GM19324 (cell line): ENCODE results near the gene MARCHF3.
A peak's percentile ranks its signal among the peaks of the same experiment; 100 is the strongest.

ENCODE experiments used
- ATAC-seq: cut with Tn5 transposase; IDR thresholded peaks from one replicate; pipeline ENCODE4 v1.9.1; 2021; ENCODE audit warnings: mild to moderate bottlenecking, moderate library complexity; ENCODE audit not compliant: unreplicated experiment, low FRiP score

The MARCHF3 gene

DNA sequence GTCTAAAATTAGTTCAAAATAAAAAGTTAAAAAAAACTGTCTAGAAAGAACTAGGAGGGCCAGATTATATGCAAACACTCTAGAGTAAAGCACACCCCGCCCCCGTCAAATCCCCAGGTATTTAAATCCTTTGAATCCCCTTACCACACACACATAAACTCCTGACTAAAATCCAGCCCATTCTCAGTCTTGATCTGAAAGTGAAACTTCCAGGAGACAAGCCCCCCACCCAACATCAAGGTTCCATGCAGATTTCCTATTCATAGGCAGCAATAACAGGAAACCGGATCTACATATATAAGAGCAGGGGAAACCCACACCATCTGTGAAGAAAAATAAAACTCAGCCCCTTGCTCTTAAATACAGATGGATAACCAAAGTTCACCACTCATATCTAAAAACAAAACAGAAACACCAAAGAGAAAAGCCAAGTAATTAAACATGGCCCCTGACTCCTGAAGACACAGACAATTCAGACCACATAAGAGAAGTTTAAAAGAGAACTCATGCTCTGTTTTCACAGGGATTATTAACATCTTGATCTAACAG lies 42.3 kb downstream of the MARCHF3 start:
- peak; percentile 81 for ATAC-seq

DNA sequence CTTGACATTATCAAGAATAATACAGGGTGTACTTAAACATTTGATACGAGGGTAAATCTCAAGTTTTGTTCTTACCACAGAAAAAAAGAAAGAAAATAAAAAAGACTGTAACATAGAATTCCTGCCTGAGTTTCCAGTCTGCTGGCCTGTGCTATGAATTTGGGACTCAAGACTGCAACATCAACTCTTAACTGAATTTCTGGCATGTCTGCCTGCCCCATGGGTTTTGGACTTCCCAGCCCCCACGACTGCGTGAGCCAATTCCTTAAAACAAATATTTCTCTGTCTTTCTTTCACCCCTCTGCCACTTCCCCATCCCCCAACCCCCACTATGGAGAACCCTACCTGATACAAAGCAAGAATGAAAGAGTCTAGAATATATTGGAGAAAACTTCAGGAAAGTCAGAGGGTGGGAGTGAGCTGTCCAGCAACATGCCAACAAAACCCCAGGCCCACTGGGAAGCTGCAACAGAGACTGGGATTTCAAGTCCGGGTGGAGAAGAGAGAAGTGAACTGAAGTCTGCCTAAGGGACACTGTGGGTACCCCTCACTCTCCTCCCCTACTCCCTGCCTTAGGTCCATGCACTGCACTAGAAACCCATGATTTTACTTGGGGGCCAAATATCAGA lies 43.0 kb downstream of the MARCHF3 start:
- peak; percentile 12 for ATAC-seq

DNA sequence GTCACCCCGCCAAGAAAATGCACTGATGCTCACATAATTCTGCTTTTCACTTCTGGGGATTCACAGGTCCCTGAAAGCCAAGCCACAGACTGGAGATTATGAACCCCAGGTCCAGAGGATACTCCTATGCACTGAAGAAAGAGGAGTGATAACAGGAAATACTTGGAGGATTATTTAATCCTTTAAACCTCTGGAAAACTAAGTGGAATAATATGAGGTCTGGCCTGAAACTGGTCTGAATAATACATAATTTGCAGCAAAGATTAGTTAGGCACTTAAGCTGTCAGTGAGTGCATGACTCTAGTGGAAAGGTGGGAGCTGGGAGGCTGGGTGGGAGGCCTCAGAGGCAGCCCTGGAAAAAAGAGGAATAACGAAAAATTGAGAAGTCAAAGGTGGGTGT lies 45.7 kb downstream of the MARCHF3 start:
- ATAC-seq, result no peak

DNA sequence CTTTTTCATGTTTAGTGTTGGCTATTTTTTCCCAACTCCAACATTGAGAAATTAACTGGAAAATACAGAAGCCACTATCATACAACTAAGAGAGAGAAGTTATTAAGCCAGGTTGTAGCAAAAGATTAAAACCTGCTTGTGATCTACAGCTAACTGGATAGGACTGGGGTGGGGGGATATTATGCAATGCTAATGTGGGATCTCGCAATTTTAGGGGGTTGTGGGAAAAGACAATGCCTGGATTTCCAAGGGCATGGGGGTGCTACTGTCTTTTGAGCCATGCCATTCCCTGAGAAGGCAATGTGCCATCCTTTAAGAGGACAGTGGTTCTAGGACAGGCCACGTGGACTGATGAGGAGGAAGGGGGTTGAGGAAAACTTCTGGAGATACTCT lies 46.5 kb downstream of the MARCHF3 start:
- no peak for ATAC-seq

DNA sequence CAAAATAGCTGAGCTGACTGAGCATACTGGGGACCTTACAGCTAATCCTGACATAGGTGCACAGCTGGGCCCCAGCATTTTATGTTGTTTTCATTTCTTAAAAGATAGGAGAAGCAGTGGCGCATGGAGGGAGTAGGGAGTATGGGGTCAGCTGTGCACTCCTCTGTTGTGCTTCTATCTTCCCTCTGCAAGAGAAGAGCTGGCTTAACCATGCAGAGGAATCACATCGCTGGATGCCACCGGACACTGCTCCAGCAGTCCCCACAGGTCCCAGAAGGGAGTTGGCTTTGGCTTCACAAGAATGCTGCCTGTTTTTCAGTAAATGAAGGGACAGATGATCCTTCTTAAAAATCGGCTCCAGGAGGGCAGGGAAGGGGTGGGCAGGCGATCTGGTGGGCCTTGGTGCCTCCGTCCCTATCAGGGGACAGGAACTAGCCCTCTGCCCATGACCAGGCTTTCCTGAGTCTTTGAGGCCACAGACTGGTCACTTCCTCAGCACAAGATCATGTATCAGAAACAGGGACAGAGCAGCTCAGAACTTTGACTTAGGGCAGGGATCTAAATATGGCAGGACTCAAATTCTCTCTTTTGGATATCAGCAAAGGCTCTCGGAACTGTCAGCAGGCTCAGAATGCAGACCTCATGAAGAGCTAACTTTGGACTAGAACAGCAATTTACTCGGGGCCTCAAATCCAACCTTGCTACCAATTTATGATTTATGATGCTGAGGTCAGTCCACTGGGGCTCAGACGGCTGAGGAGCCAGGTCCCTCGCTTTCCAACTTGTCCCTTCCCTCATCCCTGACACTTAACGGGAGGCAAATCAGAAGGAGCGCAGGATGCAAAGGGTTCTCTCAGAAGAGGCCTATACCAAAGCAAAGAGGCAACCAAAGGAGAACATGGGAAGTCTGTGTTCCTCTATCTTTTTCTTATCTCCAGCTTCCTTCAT lies 47.2 kb downstream of the MARCHF3 start:
- ATAC-seq, result no peak

DNA sequence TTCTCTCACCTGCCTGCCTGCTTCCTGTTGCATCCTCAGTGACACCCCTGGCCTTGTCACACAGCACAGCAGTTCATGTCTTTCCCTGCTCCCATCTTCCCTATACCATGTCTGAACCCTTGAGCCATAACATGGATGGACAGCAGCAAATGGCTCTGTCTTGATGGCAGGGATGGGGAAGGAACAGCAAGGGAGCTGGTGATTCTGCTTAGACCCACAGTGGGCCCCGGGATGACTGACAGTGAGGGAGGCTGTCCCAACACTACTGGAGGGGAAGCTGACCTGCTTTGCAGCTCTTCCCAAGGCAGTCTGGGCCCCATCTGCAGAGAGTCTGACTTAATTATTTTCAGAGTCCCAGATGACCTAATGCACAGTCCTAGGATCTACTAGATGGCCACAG lies 48.2 kb downstream of the MARCHF3 start:
- ATAC-seq, result no peak

DNA sequence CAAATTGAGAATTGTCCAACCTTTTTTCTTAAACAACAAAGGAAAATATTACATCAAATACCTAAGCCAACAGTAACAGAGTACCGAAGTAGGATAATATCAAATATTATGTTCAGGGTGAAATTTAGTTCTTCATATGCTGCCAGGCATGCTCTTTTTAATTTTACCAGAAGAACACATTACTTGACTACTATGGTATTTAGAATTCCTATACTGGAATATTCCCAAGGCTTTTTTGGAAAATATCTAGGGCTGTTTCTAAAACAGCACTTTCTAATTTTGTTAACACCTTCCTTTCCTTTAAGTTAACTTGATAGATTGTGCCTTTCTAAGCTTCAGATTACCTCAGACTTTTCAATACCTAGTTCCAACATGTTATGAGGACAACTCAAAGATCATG lies 48.7 kb downstream of the MARCHF3 start:
- no peak for ATAC-seq

DNA sequence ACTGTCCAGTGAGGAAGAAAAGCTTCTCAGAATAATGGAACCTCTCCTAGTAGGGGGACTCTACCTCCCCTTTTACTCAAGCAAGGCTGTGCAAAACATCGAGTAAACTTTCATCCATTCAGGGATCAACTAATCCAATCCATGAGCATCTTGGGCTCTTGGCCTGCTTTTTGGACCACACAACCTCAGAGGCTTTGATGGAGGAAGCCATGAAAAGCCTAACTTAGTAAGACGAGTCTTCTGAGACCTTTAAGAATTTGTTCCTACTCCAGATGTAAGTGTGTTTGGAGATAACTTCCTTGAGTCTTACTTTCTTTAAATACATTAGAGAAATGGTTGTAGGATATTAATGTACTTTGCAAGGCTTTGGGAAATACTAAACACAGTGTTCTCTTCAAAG lies 49.1 kb downstream of the MARCHF3 start:
- no peak for ATAC-seq

DNA sequence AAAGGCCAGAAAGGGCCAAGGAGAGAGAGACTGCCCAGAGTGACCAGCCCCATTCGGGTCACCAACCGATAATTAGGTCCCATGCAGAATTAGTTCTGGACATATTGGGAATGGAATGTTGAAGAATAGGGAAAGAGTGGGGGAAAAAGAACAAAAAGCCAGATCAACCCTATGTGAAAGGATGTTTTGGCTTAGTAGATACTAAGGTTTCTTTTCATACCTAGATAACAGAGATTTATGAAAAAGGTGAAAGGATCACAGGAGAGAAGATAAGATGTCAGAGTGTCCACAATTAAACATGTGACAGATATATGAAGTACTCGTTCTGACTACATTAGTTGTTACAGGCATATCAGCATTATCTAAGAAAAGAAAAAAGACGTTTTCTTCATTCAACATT lies 52.1 kb downstream of the MARCHF3 start:
- ATAC-seq, result no peak

DNA sequence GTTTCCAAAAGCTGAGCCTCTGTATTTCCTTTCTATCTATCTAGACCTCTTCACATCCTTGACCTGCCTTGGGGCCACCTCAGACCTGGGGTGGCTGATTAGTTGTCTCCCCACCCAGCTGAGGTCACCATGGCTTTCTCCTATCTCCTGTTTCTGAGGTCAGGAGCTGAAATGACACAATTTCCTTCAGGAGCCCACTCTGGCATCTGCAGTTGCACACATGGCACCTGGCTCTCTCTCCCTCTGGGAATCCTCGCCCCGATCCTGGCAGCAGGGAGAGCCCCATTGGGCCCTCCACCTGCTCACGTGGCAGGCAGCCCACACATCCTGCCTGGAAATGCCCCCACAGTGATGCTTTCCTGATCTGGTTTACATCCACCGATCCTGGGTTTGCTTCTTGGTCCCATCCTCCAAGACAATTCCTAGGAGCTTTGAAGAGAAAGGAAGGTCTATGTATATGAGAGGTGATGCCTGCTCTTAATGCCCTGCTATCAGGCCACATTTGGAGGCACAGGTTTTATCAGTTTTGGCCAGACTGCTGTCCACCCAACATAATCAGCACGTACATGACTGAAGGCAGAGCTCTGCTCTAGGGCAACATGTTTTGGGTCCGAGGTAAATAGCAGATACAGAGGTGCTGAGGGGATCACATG lies 53.7 kb downstream of the MARCHF3 start:
- no peak for ATAC-seq

DNA sequence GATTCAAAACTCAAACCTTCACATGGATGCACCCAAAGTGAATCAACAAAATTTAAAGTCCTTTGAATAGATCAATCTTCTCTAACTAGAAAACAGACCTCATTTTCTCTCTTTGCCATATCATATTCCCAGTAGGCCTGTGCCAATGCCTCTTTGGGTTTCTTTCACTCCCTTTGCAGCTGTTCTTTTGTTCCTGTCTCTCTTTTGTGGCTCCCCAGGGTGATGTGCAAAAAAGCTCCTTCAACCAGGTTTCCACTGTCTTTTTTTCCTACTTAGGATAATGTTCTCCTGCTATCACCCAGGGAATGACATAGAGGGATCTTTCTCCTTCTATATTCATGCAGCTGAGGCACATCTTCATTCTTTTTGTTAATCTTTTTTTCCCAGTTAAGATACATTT lies 54.6 kb downstream of the MARCHF3 start:
- ATAC-seq, result no peak

DNA sequence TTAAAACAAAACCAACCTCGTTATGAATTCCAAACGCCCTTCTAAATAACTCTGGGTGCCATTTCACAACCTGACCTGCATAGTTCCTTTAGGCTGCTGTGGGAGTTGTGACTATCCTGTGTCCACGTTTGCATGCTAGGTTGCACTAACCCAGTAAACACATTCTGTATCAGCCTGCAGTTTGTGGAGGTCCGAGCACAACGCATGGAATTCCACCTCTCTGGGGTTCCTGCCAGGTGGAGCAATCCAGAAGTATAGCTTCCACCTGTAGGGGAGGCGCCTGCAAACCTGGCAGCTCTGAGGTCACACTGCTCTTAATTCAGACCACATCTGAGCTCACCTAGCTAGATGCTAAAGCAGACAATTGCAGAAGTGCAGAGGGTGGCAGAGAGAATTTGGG lies 57.2 kb downstream of the MARCHF3 start:
- ATAC-seq, result no peak

DNA sequence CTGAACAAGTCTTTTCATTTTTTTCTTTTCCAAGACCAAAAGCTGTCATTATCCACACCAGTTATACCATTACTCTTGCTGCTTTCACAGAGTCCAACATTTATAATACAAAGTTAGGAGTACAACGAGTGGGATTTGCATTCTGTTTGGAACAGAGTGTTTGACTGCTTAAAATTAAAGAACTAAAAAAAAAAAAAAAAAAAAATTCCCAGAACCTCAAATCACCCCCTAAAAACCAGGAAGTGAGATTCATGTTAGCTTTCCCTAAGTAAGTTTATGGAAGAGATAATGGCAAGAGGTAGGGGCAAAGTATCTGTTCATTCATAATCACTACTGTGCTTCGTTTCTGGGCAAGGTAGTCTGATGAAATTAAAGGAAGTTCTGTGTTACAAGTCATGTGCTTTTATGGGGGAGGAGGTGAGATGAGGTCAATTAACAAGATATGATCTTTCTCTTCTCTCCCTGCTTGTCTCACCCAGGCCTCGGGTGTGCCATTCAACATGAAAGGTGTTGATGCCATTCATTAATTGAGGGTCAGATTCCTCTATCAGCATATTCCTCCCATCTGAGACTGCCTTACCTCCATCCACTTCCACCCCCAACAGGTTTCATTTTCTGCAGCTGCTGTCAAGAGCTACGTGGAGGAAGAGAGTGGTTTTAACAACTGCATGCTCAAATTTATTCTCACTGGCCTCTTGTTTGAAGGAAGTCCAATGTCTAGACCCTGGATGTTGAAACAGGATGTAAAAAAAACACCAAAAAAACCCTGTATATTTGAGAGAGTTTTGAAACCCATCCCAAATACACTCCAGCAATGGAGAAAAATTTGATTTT lies 58.1 kb downstream of the MARCHF3 start:
- peak; percentile 80 for ATAC-seq

DNA sequence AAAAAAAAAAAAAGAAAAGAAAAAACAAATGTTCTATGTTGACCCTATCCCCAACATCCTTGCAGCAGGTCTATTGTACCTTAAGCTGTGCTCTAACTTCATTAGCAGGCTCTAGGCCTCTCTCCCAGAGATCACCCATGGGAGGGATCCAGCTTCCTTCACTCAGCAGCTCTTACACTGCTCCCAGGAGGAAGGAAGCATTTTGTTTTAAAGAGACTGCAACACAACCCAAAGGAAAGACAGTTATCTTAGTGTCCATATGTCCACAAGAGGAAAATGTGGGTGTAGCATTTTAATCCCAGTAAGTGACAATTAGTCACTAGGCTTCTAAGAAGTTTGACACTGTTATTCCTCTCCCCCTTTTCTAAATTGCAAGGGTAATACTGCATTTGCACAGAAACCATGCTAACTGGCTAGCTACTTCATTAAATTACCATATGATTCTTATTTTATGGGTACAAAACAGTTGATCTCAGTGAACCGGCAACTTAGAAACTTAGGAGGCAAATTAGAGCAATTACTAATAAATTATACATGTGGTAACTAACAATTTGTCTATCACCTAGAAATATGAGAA lies 58.8 kb downstream of the MARCHF3 start:
- no peak for ATAC-seq

DNA sequence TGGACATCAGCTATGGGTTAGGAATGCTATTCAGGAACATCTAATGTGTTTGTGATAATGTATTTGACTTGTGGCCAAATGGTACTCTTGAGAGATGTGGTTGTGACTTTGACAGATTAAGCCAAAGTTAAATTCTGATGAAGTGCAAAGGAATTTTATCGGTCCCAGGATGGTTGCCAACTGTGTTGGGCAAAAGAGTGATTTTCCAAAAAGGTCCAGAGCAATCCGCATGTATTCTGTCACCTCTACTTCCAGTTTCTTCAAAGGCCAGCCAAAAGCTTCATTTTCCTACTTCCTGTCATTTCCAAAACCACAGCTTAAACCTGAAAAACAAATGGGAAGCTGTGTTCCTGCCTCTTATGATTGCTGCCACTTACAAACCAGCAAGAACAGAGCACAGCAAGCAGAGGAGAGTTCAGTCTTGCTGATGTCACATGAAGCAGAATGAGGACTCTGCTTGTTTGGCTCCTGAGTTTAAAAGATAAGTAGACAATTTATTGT lies 59.8 kb downstream of the MARCHF3 start:
- ATAC-seq, result no peak

DNA sequence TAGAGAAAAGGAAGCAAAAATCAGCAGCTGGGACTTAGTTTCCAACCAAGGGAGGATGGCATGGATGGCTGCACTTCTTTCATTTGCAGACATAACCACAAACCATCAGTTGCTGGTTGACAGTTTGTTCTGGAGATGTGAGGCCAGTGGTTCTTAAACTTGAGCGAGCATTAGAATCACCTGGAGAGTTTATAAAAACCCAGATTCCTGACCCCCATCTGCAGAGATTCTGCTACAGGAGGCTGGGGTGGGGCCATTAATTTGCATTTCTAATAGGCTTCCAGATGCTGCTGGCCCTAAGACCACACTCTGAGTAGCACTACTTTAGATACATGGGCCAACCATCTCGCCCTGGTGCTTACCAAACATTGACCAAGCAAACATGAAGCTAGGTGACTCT lies 60.8 kb downstream of the MARCHF3 start:
- no peak for ATAC-seq

DNA sequence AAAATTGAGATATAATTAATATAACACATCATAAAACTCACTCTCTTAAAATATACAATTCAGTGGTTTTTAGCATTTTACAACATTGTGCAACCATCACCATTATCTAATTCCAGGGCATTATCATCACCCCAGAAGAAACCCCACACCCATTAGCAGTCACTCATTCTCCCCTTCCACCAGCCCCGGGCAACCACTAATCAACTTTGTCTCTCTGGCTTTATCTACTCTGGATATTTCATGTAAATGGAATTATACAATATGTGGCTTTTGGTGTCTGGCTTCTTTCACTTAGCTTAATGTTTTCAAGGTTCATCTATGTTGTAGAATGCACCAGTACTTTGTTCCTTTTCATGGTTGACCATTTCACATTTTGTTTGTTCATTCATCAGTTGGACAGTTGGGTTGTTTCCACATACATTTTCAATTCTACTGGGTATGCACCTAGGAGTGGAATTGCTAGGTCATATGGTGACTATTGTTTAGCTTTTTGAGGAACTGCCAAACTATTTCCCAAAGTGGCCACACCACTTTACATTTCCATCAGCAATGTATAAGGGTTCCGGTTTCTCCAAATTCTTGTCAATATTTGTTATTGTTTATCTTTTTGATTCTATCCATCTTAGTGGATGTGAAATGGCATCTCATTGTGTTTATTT lies 62.4 kb downstream of the MARCHF3 start:
- ATAC-seq, result no peak

DNA sequence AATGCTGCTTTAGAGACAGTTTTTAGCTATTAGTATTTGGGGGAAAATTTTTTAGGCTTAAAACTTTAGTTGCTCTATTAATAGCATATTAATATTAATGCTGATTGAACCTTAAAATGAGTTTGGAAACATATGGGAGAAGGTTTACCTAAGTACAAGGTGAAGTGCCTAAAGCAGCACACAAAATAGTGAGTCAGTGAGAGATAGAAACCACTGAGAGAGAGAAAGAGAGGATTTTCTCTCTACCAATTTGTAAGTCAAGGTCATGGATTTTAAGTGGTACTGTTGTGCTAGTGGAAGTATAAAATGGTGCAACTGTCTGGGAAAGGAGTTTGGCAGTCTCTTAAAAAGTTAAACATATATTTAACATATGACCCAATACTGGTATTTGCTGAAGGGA lies 64.9 kb downstream of the MARCHF3 start:
- ATAC-seq, result no peak

DNA sequence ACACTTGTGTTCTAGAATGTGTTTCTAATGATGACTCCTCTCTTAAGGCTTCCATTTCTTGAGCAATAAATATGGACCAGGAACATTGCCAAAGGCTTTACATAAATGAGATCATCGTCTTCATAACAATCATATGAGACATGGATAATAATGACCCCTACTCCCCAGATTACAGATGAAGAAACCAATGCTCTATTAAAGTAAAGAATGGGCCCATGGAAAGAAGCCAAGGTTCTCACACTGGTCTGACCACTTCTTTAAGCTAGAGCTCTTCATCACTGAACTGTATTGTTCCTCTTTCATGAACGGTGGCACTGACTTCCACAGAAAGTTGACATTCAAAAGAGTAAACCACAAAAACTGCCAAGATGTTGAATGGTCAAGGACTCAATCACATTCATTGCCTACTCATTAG lies 65.3 kb downstream of the MARCHF3 start:
- no peak for ATAC-seq
